ENCODE data around the gene AOC1.

The AOC1 gene

DNA sequence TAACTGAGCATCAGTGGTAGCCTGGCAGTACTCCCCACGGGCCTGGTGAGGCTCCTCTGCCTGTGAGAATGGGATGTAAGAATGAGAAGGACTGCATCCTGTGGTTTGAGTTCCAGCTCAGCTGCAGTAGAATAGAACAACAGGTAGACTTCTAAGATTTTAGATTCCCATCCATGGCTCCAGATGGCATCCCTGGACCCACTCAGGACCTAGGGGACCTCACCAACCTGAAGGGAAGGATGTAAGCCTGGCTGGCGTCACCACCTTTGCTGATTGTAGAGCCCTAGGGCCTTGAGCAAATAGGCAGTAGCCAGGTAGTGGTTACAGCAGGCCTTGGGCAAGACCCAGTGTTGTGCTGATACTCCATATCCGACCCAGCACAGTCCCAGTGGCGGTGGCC lies 9.6 kb upstream of the AOC1 start:
- H3K36me3 ChIP-seq (ENCODE audit: insufficient read depth, low read length): no peaks in the 10 kb centered on the region
- no peak overlapping the region for H3K9ac ChIP-seq (ENCODE audit: insufficient read length)
- H3K9me3 ChIP-seq (ENCODE audit: low read depth, low read length): no peaks in the 10 kb centered on the region
- H3K4me3 ChIP-seq: no peak overlapping the region
- no peak overlapping the region for H3K27ac ChIP-seq
- DNase-seq (ENCODE audit: low read depth, low spot score): no peak
- TF ChIP-seq FOXP2 (optimal IDR thresholded peaks at IDR 0.05; ENCODE audit: control extremely low read depth, extremely low read length, insufficient read depth) (no peak), EZH2 (IDR thresholded peaks at IDR 0.05) (no peak), POLR2AphosphoS5 (IDR thresholded peaks at IDR 0.05; ENCODE audit: borderline replicate concordance, low read depth, low read length) (no peak)

DNA sequence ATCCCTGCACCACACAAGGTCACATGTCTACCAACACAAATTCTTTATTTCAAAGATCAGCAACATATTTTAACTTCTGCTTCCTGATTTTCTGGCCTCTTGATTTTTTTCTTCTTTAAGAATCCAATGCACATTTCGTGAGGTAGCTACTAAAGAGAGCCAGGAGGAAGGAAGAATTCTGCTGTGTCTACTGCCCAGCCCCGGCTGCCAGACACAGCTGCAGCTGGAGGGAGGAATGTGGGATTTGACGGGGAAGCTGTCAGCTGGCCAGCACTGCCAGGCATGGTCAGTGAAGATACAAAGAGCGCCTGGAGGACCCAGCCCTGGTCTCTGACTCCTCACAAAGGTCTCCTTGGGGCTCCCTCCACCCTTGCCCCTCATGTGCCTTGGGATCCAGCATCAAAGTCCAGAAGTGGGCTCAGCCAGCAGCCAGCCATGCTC lies 6.9 kb upstream of the AOC1 start:
- Histone ChIP-seq H3K27ac (no peak overlapping the region), H3K9me3 (ENCODE audit: low read depth, low read length) (no peaks in the 10 kb centered on the region), H3K9ac (ENCODE audit: insufficient read length) (no peak overlapping the region), H3K36me3 (ENCODE audit: insufficient read depth, low read length) (no peaks in the 10 kb centered on the region), H3K4me3 (no peak overlapping the region)
- TF ChIP-seq POLR2AphosphoS5 (IDR thresholded peaks at IDR 0.05; ENCODE audit: borderline replicate concordance, low read depth, low read length): no peak
- no peak for TF ChIP-seq EZH2 (IDR thresholded peaks at IDR 0.05)
- TF ChIP-seq FOXP2 (optimal IDR thresholded peaks at IDR 0.05; ENCODE audit: control extremely low read depth, extremely low read length, insufficient read depth): no peak
- DNase-seq (ENCODE audit: low read depth, low spot score): no peak

DNA sequence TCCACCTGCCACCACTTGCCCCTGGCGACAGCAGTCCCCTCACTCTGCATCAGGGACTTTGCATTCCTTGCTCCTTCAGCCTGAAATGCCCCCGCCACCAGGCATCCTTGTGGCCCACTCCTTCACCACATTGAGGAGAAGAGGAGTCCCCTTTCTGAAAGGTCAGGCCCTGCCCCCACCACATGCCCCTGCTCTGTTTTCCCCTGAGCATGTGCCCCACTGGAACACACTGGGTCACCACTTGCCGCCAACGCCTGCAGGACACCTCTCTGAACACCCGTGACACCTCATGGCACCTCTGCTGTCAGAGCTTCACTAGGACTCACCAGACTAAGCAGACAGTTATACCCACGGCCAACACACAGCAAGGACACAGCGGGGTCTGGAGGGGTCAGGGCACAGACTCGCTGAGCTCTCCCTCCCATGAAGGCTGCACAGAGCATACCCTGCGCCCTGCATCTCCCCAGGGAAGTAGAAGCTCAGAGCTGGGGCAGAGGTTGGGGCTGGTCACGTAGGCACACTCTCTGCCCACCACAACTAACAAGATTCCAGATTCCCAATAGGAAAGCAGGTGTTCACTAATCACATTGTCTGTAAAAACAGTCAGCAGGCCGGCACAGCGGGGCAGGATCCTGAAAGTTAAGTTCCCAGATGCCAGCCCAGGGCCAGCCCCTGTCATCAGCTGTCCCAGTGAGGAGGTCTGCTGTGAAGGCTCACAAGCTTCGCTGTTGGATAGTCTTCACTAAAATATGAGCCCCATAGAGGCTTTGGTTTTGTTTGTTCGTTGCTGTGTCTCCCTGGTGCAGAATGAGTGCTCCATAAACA lies 5.8 kb upstream of the AOC1 start:
- DNase-seq (ENCODE audit: low read depth, low spot score): no peak
- TF ChIP-seq POLR2AphosphoS5 (IDR thresholded peaks at IDR 0.05; ENCODE audit: borderline replicate concordance, low read depth, low read length) (no peak), EZH2 (IDR thresholded peaks at IDR 0.05) (no peak), FOXP2 (optimal IDR thresholded peaks at IDR 0.05; ENCODE audit: control extremely low read depth, extremely low read length, insufficient read depth) (no peak)
- Histone ChIP-seq H3K4me3 (no peak overlapping the region), H3K9ac (ENCODE audit: insufficient read length) (no peak overlapping the region), H3K9me3 (ENCODE audit: low read depth, low read length) (no peaks in the 10 kb centered on the region), H3K27ac (no peak overlapping the region), H3K36me3 (ENCODE audit: insufficient read depth, low read length) (no peaks in the 10 kb centered on the region)

DNA sequence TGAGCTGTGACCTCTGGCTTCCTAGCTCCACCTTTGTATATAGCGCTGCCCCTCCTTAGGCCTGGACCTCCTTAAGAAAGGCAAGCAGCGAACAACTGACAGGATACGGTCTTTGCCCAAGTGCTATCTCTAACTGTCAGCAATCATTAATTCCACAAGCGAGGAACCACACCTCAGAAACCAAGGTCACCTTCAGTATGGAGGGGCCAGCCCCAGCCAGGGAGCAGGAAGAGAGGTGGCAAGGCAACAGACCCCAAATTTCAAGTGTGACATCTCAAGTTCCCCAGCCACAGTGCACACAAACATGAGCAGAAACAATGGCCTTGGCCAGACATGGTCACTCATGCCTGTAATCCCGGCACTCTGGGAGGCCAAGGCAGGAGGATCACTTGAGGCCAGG lies 4.8 kb upstream of the AOC1 start:
- H3K9ac ChIP-seq (ENCODE audit: insufficient read length): no peak overlapping the region
- no peak overlapping the region for H3K27ac ChIP-seq
- H3K4me3 ChIP-seq: no peak overlapping the region
- H3K36me3 ChIP-seq (ENCODE audit: insufficient read depth, low read length): no peaks in the 10 kb centered on the region
- H3K9me3 ChIP-seq (ENCODE audit: low read depth, low read length): no peaks in the 10 kb centered on the region
- TF ChIP-seq FOXP2 (optimal IDR thresholded peaks at IDR 0.05; ENCODE audit: control extremely low read depth, extremely low read length, insufficient read depth): no peak
- no peak for TF ChIP-seq EZH2 (IDR thresholded peaks at IDR 0.05)
- TF ChIP-seq POLR2AphosphoS5 (IDR thresholded peaks at IDR 0.05; ENCODE audit: borderline replicate concordance, low read depth, low read length): no peak
- DNase-seq (ENCODE audit: low read depth, low spot score): no peak

DNA sequence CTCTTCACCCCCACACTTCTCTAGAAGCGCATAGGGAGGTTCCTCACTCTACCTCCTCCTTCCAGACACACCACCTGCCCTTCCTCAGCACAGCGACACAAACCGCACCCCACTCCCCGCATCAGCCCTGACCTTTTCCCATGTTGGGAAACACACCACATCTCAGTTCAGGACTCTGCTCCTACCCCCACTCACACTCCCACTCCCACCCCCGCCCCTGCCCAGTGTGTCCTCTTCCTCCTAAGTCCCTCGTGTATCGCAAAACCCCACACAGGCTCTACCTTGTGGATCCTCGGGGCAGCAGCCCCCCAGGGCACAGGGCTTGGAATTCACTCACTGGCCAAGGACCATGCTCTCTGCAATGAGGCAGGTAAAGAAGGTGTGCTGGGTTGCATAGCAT lies 4.2 kb upstream of the AOC1 start:
- Histone ChIP-seq H3K27ac (no peak overlapping the region), H3K9me3 (ENCODE audit: low read depth, low read length) (no peaks in the 10 kb centered on the region), H3K36me3 (ENCODE audit: insufficient read depth, low read length) (no peaks in the 10 kb centered on the region), H3K4me3 (no peak overlapping the region), H3K9ac (ENCODE audit: insufficient read length) (no peak overlapping the region)
- no peak for TF ChIP-seq EZH2 (IDR thresholded peaks at IDR 0.05)
- no peak for TF ChIP-seq FOXP2 (optimal IDR thresholded peaks at IDR 0.05; ENCODE audit: control extremely low read depth, extremely low read length, insufficient read depth)
- TF ChIP-seq POLR2AphosphoS5 (IDR thresholded peaks at IDR 0.05; ENCODE audit: borderline replicate concordance, low read depth, low read length): no peak
- no peak for DNase-seq (ENCODE audit: low read depth, low spot score)

DNA sequence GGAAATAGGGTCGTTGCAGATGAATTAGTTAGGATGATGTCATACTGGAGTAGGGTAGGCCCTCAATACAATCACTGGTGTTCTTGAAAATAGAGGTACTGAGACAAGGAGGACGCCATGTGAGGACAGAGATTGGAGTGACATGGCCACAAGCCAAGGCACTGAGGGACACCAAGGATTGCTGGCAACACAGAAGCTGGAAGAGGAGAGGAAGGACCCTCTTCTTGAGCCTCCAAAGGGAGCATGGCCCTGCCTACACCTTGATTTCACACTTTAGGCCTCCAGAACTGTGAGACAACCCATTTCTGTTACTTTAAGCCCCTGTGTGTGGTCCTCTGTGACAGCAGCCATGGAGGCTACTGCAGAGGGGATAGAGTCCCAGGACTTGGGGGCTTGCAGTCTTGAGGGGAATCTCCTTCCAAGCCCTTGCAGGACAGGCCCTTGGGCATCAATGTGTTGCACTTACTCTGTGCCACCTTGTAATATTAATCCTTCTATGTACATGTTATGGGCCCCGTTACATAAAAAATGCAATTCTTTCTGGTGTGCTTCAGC lies 3.7 kb upstream of the AOC1 start:
- Histone ChIP-seq H3K9me3 (ENCODE audit: low read depth, low read length) (no peaks in the 10 kb centered on the region), H3K27ac (no peak overlapping the region), H3K4me3 (no peak overlapping the region), H3K36me3 (ENCODE audit: insufficient read depth, low read length) (no peaks in the 10 kb centered on the region), H3K9ac (ENCODE audit: insufficient read length) (no peak overlapping the region)
- no peak for DNase-seq (ENCODE audit: low read depth, low spot score)
- TF ChIP-seq POLR2AphosphoS5 (IDR thresholded peaks at IDR 0.05; ENCODE audit: borderline replicate concordance, low read depth, low read length) (no peak), FOXP2 (optimal IDR thresholded peaks at IDR 0.05; ENCODE audit: control extremely low read depth, extremely low read length, insufficient read depth) (no peak), EZH2 (IDR thresholded peaks at IDR 0.05) (no peak)

DNA sequence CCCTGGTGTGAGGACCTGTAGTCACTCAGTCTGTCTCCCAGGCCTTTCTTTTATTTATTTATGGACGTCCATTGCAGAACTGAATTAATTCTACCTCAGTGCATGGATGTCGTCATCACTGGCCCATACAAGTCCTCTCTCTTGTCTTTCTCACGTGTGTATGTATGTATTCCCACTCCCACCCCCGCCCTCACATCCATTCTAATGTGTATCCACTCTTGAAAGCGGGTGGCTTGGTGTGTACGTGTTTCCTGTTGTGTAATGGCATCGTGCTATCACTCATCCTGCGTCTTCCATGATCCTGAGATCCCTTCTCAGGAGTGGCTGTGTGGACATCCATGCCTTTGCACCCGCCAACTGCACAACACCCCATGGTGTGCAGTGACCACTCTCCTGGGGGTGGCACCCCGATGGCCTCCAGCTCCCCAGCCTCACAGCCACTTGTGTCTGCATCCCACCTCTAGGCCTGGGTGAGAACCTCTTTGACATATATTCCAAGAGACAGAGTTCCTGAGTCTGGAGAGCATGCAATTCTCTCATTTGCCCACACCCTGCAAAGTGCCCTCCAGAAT lies 3.0 kb upstream of the AOC1 start:
- Histone ChIP-seq H3K9me3 (ENCODE audit: low read depth, low read length) (no peaks in the 10 kb centered on the region), H3K4me3 (no peak overlapping the region), H3K36me3 (ENCODE audit: insufficient read depth, low read length) (no peaks in the 10 kb centered on the region), H3K9ac (ENCODE audit: insufficient read length) (no peak overlapping the region), H3K27ac (no peak overlapping the region)
- DNase-seq (ENCODE audit: low read depth, low spot score): no peak
- TF ChIP-seq POLR2AphosphoS5 (IDR thresholded peaks at IDR 0.05; ENCODE audit: borderline replicate concordance, low read depth, low read length) (no peak), FOXP2 (optimal IDR thresholded peaks at IDR 0.05; ENCODE audit: control extremely low read depth, extremely low read length, insufficient read depth) (no peak), EZH2 (IDR thresholded peaks at IDR 0.05) (no peak)

DNA sequence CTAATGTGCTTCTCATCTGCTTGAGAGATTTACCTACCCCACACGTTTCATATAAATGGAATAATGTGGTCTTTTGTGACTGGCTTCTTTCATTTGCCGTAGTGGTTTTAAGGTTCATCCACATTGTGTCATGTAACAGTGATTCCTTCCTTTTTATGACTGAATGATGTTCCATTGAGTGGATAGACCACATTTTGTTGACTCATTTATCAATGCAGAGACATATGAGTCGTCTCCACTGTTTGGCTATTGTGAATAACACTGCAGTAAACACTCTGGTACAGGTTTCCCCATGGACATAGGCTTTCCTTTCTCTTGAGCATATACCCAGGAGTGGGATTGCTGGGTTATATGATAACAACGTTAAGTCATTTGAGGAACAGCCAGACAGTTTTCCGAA lies 2.0 kb upstream of the AOC1 start:
- DNase-seq (ENCODE audit: low read depth, low spot score): no peak
- no peak overlapping the region for H3K4me3 ChIP-seq
- no peaks in the 10 kb centered on the region for H3K9me3 ChIP-seq (ENCODE audit: low read depth, low read length)
- no peak overlapping the region for H3K27ac ChIP-seq
- H3K9ac ChIP-seq (ENCODE audit: insufficient read length): no peak overlapping the region
- no peaks in the 10 kb centered on the region for H3K36me3 ChIP-seq (ENCODE audit: insufficient read depth, low read length)
- no peak for TF ChIP-seq FOXP2 (optimal IDR thresholded peaks at IDR 0.05; ENCODE audit: control extremely low read depth, extremely low read length, insufficient read depth)
- no peak for TF ChIP-seq EZH2 (IDR thresholded peaks at IDR 0.05)
- no peak for TF ChIP-seq POLR2AphosphoS5 (IDR thresholded peaks at IDR 0.05; ENCODE audit: borderline replicate concordance, low read depth, low read length)

All from SK-N-MC (cell line).